Transverse colon (tissue), 4 donors: ENCODE measurements around the gene ANKS1A.

Experiments
- EP300 ChIP-seq: sonication (generic); formaldehyde crosslinking; IDR thresholded peaks from one replicate; pipeline ENCODE4 v1.6.1; 2017; ENCODE audit warnings: antibody characterized with exemption, low read depth
- POLR2A ChIP-seq: fragments of 450-650 bp; IDR thresholded peaks from one replicate; pipeline ENCODE4 v1.6.1; 2016; ENCODE audit warnings: antibody characterized with exemption, mild to moderate bottlenecking, moderate library complexity
- POLR2AphosphoS5 ChIP-seq, 3 donors: sonication (generic); formaldehyde crosslinking; IDR thresholded peaks; one replicate each; pipeline ENCODE4 v1.6.1; 2016; ENCODE audit warnings: antibody characterized with exemption in 3 of 3
- TF ChIP-seq, protein P1 (sequence below), 5 experiments: fragments of 200-600 bp in 3 of 5; fragments of 450-650 bp in 2 of 5; sonication (generic) in 3 of 5; IDR thresholded peaks; 1 replicate in 2 of 5; 2 replicates in 3 of 5; pipeline ENCODE4 v1.5.1; 2016 to 2017; ENCODE audit warnings: antibody characterized with exemption in 5 of 5, inconsistent platforms in 3 of 5, mild to moderate bottlenecking in 2 of 5, moderate library complexity in 1 of 5

DNA sequence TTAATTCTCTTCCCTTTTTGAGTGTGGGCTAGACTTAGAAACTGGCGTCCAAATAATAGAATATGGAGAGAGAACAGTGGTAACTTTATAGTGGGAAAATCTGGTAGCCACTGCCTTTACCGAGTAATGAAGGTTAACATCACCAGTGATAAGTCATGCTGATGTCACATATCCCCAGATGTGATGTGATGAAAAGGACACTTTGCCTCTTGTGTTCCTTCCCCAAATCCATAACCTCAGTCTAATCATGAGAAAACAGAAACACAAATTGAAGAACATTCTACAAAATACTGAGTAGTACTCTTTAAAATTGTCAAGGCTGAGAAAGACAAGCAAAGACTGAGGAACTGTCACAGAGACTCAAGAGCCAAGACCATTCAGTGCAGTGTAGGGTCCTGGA lies 17.8 kb downstream of the ANKS1A start:
- TF ChIP-seq, protein P1, sequence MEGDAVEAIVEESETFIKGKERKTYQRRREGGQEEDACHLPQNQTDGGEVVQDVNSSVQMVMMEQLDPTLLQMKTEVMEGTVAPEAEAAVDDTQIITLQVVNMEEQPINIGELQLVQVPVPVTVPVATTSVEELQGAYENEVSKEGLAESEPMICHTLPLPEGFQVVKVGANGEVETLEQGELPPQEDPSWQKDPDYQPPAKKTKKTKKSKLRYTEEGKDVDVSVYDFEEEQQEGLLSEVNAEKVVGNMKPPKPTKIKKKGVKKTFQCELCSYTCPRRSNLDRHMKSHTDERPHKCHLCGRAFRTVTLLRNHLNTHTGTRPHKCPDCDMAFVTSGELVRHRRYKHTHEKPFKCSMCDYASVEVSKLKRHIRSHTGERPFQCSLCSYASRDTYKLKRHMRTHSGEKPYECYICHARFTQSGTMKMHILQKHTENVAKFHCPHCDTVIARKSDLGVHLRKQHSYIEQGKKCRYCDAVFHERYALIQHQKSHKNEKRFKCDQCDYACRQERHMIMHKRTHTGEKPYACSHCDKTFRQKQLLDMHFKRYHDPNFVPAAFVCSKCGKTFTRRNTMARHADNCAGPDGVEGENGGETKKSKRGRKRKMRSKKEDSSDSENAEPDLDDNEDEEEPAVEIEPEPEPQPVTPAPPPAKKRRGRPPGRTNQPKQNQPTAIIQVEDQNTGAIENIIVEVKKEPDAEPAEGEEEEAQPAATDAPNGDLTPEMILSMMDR (IDR thresholded peaks at IDR 0.05), result no peak
- TF ChIP-seq POLR2AphosphoS5 (IDR thresholded peaks at IDR 0.05) (no peak), POLR2A (no peak), EP300 (no peak)
